Esophagus squamous epithelium (tissue), 5 donors: ENCODE data around the gene BEND7. TPM values are rescaled to one million over a fixed set of nuclear protein-coding genes. Genes with fewer than 3 reads are reported as not detected.

ENCODE experiments used
- DNase-seq: peaks from one replicate; lab custom pipeline; 2025; lab: John Stamatoyannopoulos, UW
- H3K27ac ChIP-seq, 4 donors: fragments of 200-600 bp; sonication (generic); one replicate each; pipeline ENCODE4 v1.5.1; 2016 to 2019; ENCODE audit warnings: mild to moderate bottlenecking in 1 of 4
- H3K27me3 ChIP-seq, 4 donors: fragments of 200-600 bp; sonication (generic); 1 replicate in 3 of 4; 2 replicates in 1 of 4; pipeline versions ENCODE4 v1.5.1 to v1.6.0; 2017 to 2021; ENCODE audit warnings: antibody characterized with exemption in 1 of 4
- H3K36me3 ChIP-seq, 3 donors: fragments of 200-600 bp; sonication (generic); one replicate each; pipeline ENCODE4 v1.5.1; 2016 to 2019
- H3K4me1 ChIP-seq, 3 donors: fragments of 200-600 bp; sonication (generic); one replicate each; pipeline ENCODE4 v1.5.1; 2017 to 2019
- H3K4me3 ChIP-seq, 4 donors: fragments of 200-600 bp; sonication (generic); 1 replicate in 3 of 4; 2 replicates in 1 of 4; pipeline ENCODE4 v1.5.1; 2016 to 2019; ENCODE audit warnings: mild to moderate bottlenecking in 2 of 4, moderate library complexity in 1 of 4
- H3K9me3 ChIP-seq, 3 donors: fragments of 200-600 bp; sonication (generic); one replicate each; pipeline ENCODE4 v1.5.1; 2016 to 2019
- POLR2A ChIP-seq, 4 donors: fragments of 450-650 bp; IDR thresholded peaks; one replicate each; pipeline ENCODE4 v1.6.1; 2017; ENCODE audit warnings: antibody characterized with exemption in 4 of 4, mild to moderate bottlenecking in 4 of 4, moderate library complexity in 3 of 4
- WGBS, 2 donors: methylation state at CpG; one replicate each; pipeline ENCODE4 v1.1.5; 2018; 5-methylcytosine and 5-hydroxymethylcytosine counted together
- intact Hi-C: fragments of 100-400 bp; cut with DNase I; formaldehyde crosslinking; loops from one replicate; pipeline ENCODE4 v1.15.0; 2022
- total RNA-seq, 4 donors: library from RNA; depleted of rRNA; stranded (reverse); fragments of >200 nt; gene quantifications; one replicate each; pipeline ENCODE4 v1.1.0, GENCODE V29; 2016
- TF ChIP-seq, protein P1 (sequence below), 6 experiments: fragments of 450-650 bp in 4 of 6; fragments of 200-600 bp in 2 of 6; sonication (generic) in 2 of 6; IDR thresholded peaks; one replicate each; pipeline ENCODE4 v1.5.1; 2016 to 2019; ENCODE audit warnings: antibody characterized with exemption in 6 of 6, mild to moderate bottlenecking in 4 of 6, moderate library complexity in 4 of 6
- donor health status: DM: yes; HTN: yes; CAD: no.

BEND7 gene
- total RNA-seq, 4 donors from 2014 or later: 0.70 to 6.7 (median 2.8) TPM

DNA sequence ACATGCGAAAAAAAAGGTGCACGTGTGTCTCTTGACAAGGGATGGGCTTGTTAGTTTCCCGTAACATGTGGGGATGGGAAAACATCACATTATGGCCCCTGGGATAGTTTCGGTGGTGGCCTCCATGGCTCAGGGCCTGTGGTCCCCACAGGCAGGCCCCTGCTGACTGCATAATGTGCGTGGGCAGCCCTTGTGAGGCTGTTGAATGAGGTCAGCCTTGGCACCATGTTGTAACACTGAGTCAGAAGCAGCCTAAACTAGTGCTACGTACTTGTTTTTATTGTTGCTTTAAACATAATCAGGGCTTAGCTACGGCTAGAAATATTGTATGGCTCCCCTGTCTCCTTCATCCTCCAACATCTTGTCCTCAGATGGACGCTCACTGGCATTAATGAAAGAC, 80.6 kb downstream of the BEND7 start:
- WGBS, 2 donors: 74 to 84% methylated on average over 6 to 7 of the region's 8 CpGs
- TF ChIP-seq POLR2A (IDR thresholded peaks at IDR 0.05): no peak
- TF ChIP-seq, protein P1, sequence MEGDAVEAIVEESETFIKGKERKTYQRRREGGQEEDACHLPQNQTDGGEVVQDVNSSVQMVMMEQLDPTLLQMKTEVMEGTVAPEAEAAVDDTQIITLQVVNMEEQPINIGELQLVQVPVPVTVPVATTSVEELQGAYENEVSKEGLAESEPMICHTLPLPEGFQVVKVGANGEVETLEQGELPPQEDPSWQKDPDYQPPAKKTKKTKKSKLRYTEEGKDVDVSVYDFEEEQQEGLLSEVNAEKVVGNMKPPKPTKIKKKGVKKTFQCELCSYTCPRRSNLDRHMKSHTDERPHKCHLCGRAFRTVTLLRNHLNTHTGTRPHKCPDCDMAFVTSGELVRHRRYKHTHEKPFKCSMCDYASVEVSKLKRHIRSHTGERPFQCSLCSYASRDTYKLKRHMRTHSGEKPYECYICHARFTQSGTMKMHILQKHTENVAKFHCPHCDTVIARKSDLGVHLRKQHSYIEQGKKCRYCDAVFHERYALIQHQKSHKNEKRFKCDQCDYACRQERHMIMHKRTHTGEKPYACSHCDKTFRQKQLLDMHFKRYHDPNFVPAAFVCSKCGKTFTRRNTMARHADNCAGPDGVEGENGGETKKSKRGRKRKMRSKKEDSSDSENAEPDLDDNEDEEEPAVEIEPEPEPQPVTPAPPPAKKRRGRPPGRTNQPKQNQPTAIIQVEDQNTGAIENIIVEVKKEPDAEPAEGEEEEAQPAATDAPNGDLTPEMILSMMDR (IDR thresholded peaks at IDR 0.05): no peak
- H3K27me3 ChIP-seq: no peaks in the 10 kb centered on the region
- intact Hi-C loops: no loop called here
- no peaks in the 10 kb centered on the region for H3K9me3 ChIP-seq
- peaks cover 0 to 6% (median 0%) of the 10 kb centered on the region in 3 donors for H3K4me1 ChIP-seq
- DNase-seq: no peak
- peaks cover 0 to 28% (median 0%) of the 10 kb centered on the region in 3 donors for H3K36me3 ChIP-seq
- H3K4me3 ChIP-seq: no peak overlapping the region
- no peak overlapping the region for H3K27ac ChIP-seq

DNA sequence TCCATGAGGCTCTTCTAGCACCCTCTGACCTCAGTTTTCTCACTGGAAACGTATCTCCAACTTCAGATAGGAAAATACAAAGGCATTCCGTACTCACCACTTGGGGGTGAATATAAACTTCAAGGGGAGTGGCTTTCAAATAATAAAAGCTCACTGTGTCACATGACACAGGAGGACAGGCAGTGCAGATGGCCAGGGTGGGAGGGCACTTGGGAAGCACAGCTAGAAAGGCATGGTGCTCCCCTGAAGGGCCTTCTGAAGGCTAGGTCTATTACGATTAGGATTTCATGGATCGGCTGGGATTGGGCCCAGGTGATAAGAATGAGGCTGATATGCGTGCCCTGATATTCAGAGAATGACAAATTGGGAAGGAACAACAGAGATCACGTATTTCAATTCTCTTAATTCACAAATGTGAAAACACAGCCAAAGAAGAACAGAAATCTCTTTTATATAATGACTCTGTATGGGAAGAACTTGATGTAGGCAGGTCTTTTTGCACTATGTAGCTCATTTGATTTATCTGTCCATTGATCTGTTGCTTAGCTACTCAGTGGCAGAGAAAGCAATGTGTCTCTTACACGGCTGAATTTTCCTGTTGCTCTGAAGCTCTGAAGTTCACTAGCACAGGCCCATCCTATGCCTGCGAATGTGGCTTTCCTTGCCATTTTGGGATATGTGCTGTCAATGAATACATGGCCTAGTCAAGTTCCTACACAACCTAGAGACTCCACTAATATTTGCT, 83.0 kb downstream of the BEND7 start:
- Histone ChIP-seq H3K27ac (no peak overlapping the region), H3K4me3 (no peak overlapping the region), H3K4me1 (peaks cover 0 to 7% (median 0%) of the 10 kb centered on the region in 3 donors), H3K9me3 (no peaks in the 10 kb centered on the region), H3K27me3 (peaks cover 0 to 13% (median 0%) of the 10 kb centered on the region in 4 donors), H3K36me3 (peaks cover 0 to 28% (median 0%) of the 10 kb centered on the region in 3 donors)
- intact Hi-C loops: no loop called here
- TF ChIP-seq, protein P1 (IDR thresholded peaks at IDR 0.05): no peak
- no peak for TF ChIP-seq POLR2A (IDR thresholded peaks at IDR 0.05)
- WGBS, 2 donors: 91% methylated on average over 8 of the region's 8 CpGs
- DNase-seq: no peak

DNA sequence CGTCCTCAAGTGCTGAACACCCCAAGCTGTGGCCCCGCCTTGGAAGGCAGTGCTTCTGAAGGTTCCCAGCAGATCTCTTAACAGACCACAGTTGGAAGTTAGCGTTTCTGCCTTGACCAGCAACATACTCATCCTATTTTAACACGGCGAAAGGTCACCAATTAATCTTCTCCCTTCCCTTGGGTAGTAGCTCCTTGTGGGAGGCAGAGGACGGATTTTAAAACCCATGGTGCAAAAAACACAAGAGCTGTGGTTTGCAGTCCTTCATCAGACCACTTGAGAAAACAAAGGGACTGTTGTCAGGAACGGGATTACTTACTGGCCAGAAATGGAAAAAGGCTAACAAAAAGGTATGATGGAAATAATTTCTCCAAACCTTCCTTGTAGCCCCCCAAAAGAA, 87.3 kb downstream of the BEND7 start:
- 68 to 69% methylated on average over 7 of the region's 7 CpGs for WGBS, 2 donors
- Histone ChIP-seq H3K4me3 (no peak overlapping the region), H3K9me3 (no peaks in the 10 kb centered on the region), H3K36me3 (peaks cover 0 to 13% (median 0%) of the 10 kb centered on the region in 3 donors), H3K27ac (no peak overlapping the region), H3K27me3 (peaks cover 0 to 57% (median 0%) of the 10 kb centered on the region in 4 donors), H3K4me1 (peaks cover 0 to 16% (median 10%) of the 10 kb centered on the region in 3 donors)
- intact Hi-C loops: no loop called here
- TF ChIP-seq POLR2A (IDR thresholded peaks at IDR 0.05): no peak
- TF ChIP-seq, protein P1 (IDR thresholded peaks at IDR 0.05): no peak
- DNase-seq: no peak

DNA sequence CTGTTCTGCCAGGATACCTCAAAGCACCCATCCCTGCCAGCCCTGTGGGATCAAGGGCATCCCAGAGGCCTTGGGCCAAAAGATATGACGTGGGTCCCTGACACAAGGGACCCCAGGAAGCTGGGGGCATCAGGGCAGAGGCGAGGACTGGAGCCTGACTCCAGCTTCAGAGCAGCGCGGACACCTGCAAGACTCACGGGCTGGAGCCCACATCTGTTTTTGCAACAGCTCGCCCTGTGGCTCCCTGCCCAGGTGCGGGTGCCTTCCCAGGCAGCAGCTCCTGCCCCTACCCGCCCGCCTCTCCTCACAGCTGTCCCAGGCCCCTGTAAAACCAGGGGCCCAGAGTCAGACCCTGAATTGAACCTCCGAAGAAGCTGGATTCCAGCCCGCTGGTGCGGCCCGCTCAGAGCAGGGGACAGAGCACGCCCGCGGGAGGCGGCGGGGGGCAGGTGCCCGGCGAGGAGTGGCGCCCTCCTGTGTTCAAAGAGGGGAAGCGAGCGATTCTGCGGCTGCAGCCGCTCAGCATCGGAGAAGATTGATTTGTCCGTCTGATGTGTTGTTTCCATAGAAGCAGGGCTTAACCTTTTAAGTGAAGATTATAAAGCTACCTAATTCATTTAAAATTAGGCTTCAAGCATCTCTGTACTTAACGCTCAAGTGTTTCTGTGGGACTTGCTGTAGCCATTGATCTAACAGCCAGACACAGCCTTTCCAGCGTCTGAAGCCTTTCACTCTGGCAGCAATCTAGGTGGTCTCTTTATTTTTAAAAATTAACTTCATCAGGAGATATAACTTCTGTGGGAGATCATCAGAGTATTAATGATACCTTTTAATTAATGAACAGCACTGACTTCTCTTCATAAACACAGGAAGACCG, 88.4 kb downstream of the BEND7 start:
- Histone ChIP-seq H3K27ac (no peak overlapping the region), H3K9me3 (no peaks in the 10 kb centered on the region), H3K4me1 (peaks cover 0 to 16% (median 10%) of the 10 kb centered on the region in 3 donors), H3K4me3 (peak overlapping the region; percentile 20 to 62 (median 38)), H3K36me3 (peaks cover 0 to 4% (median 0%) of the 10 kb centered on the region in 3 donors), H3K27me3 (peaks cover 0 to 65% (median 0%) of the 10 kb centered on the region in 4 donors)
- 9% methylated on average over 14 to 21 of the region's 30 CpGs for whole genome bisulfite sequencing, 2 donors
- intact Hi-C loops: no loop called here
- no peak for DNase-seq
- no peak for TF ChIP-seq POLR2A (IDR thresholded peaks at IDR 0.05)
- TF ChIP-seq, protein P1 (IDR thresholded peaks at IDR 0.05): peak; percentile 72 to 89 (median 78)
